K562 (cell line): Measurements from ENCODE around the gene SLC39A5. TPM values are rescaled to one million over a fixed set of nuclear protein-coding genes. Genes with fewer than 3 reads are reported as not detected.

Source experiments
- ARNT ChIP-seq, 2 experiments: fragments of 450-650 bp; IDR thresholded peaks; 2 replicates each; pipeline ENCODE4 v1.6.1; 2016; ENCODE audit warnings: mild to moderate bottlenecking in 1 of 2
- ATF7 ChIP-seq: fragments of 450-650 bp; IDR thresholded peaks from 2 replicates; pipeline ENCODE4 v1.7.1; 2014; ENCODE audit warnings: mild to moderate bottlenecking, moderate library complexity
- CHD1 ChIP-seq: fragments of 200-600 bp; sonication (generic); IDR thresholded peaks from one replicate; pipeline ENCODE4 v1.6.1; 2012; ENCODE audit warnings: mild to moderate bottlenecking, moderate library complexity, low read length, inconsistent platforms
- EHMT2 ChIP-seq: fragments of 450-650 bp; IDR thresholded peaks from 2 replicates; pipeline ENCODE4 v1.6.1; 2018; ENCODE audit warnings: antibody characterized with exemption
- GATAD2A ChIP-seq: fragments of 450-650 bp; IDR thresholded peaks from 2 replicates; pipeline ENCODE4 v1.6.1; 2017
- GTF2A2 ChIP-seq: IDR thresholded peaks from 2 replicates; pipeline ENCODE4 v1.6.1; 2016; ENCODE audit warnings: mild to moderate bottlenecking, missing genetic modification characterization, missing compliant biosample characterization
- HDAC1 ChIP-seq, 2 experiments: fragments of 450-650 bp; IDR thresholded peaks; 2 replicates each; pipeline ENCODE4 v1.6.1; 2016 to 2017; ENCODE audit warnings: inconsistent platforms in 1 of 2, mild to moderate bottlenecking in 1 of 2, moderate library complexity in 1 of 2
- MTA3 ChIP-seq: fragments of 450-650 bp; formaldehyde crosslinking; IDR thresholded peaks from 2 replicates; pipeline ENCODE4 v1.6.1; 2017; ENCODE audit warnings: mild to moderate bottlenecking, borderline replicate concordance
- MYC ChIP-seq, 2 experiments: fragments of 250-450 bp in 1 of 2; sonication (Bioruptor Pico) in 1 of 2; IDR thresholded peaks; 2 replicates each; pipeline versions ENCODE4 v1.5.1 to v1.6.1; 2012 to 2021; ENCODE audit warnings: low read depth in 2 of 2, borderline replicate concordance in 1 of 2, improper control_type of control experiment in 1 of 2, low read length in 1 of 2, mild to moderate bottlenecking in 1 of 2, moderate library complexity in 1 of 2
- NCOA1 ChIP-seq: fragments of 450-650 bp; IDR thresholded peaks from 2 replicates; pipeline ENCODE4 v1.6.1; 2016; ENCODE audit warnings: low read depth
- NCOA6 ChIP-seq: fragments of 450-650 bp; IDR thresholded peaks from 2 replicates; pipeline ENCODE4 v1.6.1; 2017; ENCODE audit warnings: mild to moderate bottlenecking
- PHF20 ChIP-seq: fragments of 450-650 bp; IDR thresholded peaks from 2 replicates; pipeline ENCODE4 v1.6.1; 2018; ENCODE audit not compliant: partially characterized antibody
- PTRF ChIP-seq: fragments of 450-650 bp; IDR thresholded peaks from 2 replicates; pipeline ENCODE4 v1.6.1; 2016; ENCODE audit warnings: mild to moderate bottlenecking, missing genetic modification characterization, missing compliant biosample characterization
- PURB ChIP-seq: sonication (generic); formaldehyde crosslinking; IDR thresholded peaks from 2 replicates; pipeline ENCODE4 v1.9.0; 2021; ENCODE audit warnings: low read depth, mild to moderate bottlenecking, missing genetic modification reagents
- SIN3A ChIP-seq, 2 experiments: fragments of 150-350 bp in 1 of 2; IDR thresholded peaks; 2 replicates each; pipeline ENCODE4 v1.6.1; 2011 to 2016; ENCODE audit warnings: borderline replicate concordance in 2 of 2, low read depth in 2 of 2, low read length in 2 of 2, mild to moderate bottlenecking in 2 of 2, moderate library complexity in 2 of 2; ENCODE audit not compliant: control insufficient read depth in 1 of 2
- TAF15 ChIP-seq: fragments of 200-400 bp; formaldehyde crosslinking; IDR thresholded peaks from 2 replicates; pipeline ENCODE4 v1.6.1; 2017; ENCODE audit warnings: mild to moderate bottlenecking, low read depth, low read length, moderate library complexity
- TEAD4 ChIP-seq, 2 experiments: sonication (generic) in 1 of 2; formaldehyde crosslinking in 1 of 2; IDR thresholded peaks; 2 replicates each; pipeline versions ENCODE4 v1.6.1 to v1.8.0; 2012 to 2022; ENCODE audit warnings: borderline replicate concordance in 1 of 2, inconsistent platforms in 1 of 2, low read length in 1 of 2, mild to moderate bottlenecking in 1 of 2, missing genetic modification reagents in 1 of 2
- polyA plus RNA-seq, 8 experiments: library from polyadenylated mRNA; depleted of rRNA in 4 of 8; stranded (reverse) in 5 of 8; unstranded in 3 of 8; fragments of >200 nt; fragmentation: Nextera tagmentation in 2 of 8; fragmentation: Illumina TruSeq in 1 of 8; extraction: Ambion mirVana in 2 of 8; extraction: Trizol in 1 of 8; gene quantifications; 2 replicates each; pipeline versions ENCODE4 v1.2.1 to v1.2.3, GENCODE V29; 2011 to 2014; ENCODE audit warnings: inconsistent platforms in 1 of 8, missing spikeins in 1 of 8
- total RNA-seq, 7 experiments: library from RNA; depleted of rRNA in 6 of 7; stranded (reverse); fragments of >200 nt in 6 of 7; fragmentation: Illumina TruSeq in 2 of 7; extraction: Trizol in 2 of 7; gene quantifications; 2 replicates each; pipeline versions ENCODE4 v1.2.1 to v1.2.3, GENCODE V29; 2011 to 2021; ENCODE audit warnings: low replicate concordance in 1 of 7
- TF ChIP-seq, protein P1 (sequence below): fragments of 250-450 bp; sonication (Bioruptor Pico); IDR thresholded peaks from 2 replicates; pipeline ENCODE4 v1.9.0; 2021; ENCODE audit warnings: mild to moderate bottlenecking
- TF ChIP-seq, protein P2 (sequence below): fragments of 450-650 bp; formaldehyde crosslinking; IDR thresholded peaks from 2 replicates; pipeline ENCODE4 v1.4.0; 2020; ENCODE audit warnings: mild to moderate bottlenecking, moderate library complexity
- TF ChIP-seq, protein P3 (sequence below): sonication (generic); formaldehyde crosslinking; IDR thresholded peaks from 2 replicates; pipeline ENCODE4 v1.8.0; 2022; ENCODE audit warnings: mild to moderate bottlenecking, missing genetic modification reagents
- TF ChIP-seq, protein P4 (sequence below): sonication (generic); formaldehyde crosslinking; IDR thresholded peaks from 2 replicates; pipeline ENCODE4 v1.8.0; 2022; ENCODE audit warnings: mild to moderate bottlenecking, missing genetic modification reagents
- TF ChIP-seq, protein P5 (sequence below): fragments of 250-450 bp; sonication (Bioruptor Pico); IDR thresholded peaks from 2 replicates; pipeline ENCODE4 v1.8.0; 2022; ENCODE audit warnings: moderate library complexity, mild to moderate bottlenecking, inconsistent platforms

SLC39A5 gene
- total and polyA plus RNA-seq, 9 of the 15 experiments (the other 6 are each of a cell fraction or from before 2014, with no cell fraction given) = 0.08 to 0.10 TPM; not detected in 7

DNA sequence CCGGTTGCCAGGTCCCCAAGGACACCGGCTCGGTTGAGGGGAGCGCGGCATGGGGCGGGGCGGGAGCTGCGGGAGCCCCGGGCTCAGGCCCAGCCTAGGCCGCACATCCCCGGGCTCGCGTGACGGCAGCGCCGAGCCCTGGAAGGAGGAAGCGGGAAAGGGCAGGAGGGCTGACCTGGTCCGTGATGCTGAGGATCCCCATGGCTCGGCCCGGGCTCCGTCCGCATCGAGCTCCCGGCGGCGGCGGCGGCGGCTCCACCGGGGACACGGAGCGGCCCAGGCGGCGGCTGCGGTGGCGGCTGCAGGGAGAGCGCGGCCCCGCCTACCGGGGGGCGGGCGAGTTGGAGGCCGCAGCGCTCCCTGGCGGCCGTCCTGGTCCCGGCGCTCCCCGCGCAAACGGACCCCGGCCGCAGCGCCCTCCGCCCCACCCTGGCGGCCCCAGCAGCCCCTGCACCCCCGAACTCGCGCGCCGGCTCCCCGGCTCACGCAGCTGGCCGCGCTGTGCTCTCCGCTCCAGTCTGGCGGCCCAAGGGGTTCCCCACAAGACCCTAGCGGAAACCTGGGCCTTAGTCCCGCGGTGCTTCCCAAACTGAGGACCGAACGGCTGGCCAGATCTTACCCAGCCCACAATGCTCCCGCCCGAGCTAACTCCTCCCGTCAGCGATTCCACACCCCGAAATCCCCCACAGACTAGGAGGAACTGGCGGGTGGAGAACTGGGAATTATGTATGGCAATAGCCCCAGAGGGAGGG lies 28.4 kb downstream of the SLC39A5 start, which contains the start of gene ANKRD52 (continued):
- TF ChIP-seq, protein P1, sequence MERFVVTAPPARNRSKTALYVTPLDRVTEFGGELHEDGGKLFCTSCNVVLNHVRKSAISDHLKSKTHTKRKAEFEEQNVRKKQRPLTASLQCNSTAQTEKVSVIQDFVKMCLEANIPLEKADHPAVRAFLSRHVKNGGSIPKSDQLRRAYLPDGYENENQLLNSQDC (CRISPR knock-in tag) = peak; percentile 32; the same call in 1 of the 2 replicates
- TF ChIP-seq NCOA6 (no peak), PHF20 (peak; percentile 76), GTF2A2 (tag) (no peak), TEAD4 (IDR thresholded peaks at IDR 0.05; ENCODE audit: low read length) (no peak), TEAD4 (CRISPR knock-in tag; IDR thresholded peaks at IDR 0.05; ENCODE audit: borderline replicate concordance) (0 out of 2 replicates have a peak, but pooled peaks have one; percentile 65), CHD1 (peak; percentile 85), GATAD2A (peak; percentile 78; the same call in 1 of the 2 replicates), MTA3 (0 out of 2 replicates have a peak, but pooled peaks have one; percentile 58), TAF15 (no peak), HDAC1 (IDR thresholded peaks at IDR 0.05) (0 out of 4 replicates have a peak, but pooled peaks of 1 of the 2 experiments have one; percentile 13), EHMT2 (no peak), PTRF (tag) (no peak), ATF7 (peak; percentile 23; the same call in 1 of the 2 replicates), SIN3A (IDR thresholded peaks at IDR 0.05; ENCODE audit: borderline replicate concordance in 2 of 2, control insufficient read depth in 1 of 2, low read depth in 2 of 2, low read length in 2 of 2) (peak; percentile 63 to 67; a peak in 2 of 4 replicates), NCOA1 (no peak), PURB (CRISPR knock-in tag) (no peak), MYC (IDR thresholded peaks at IDR 0.05; ENCODE audit: low read depth, low read length) (peak; percentile 52), MYC (CRISPR knock-in tag; IDR thresholded peaks at IDR 0.05; ENCODE audit: borderline replicate concordance, low read depth) (no peak), ARNT (IDR thresholded peaks at IDR 0.05) (no peak)
- TF ChIP-seq, protein P2, sequence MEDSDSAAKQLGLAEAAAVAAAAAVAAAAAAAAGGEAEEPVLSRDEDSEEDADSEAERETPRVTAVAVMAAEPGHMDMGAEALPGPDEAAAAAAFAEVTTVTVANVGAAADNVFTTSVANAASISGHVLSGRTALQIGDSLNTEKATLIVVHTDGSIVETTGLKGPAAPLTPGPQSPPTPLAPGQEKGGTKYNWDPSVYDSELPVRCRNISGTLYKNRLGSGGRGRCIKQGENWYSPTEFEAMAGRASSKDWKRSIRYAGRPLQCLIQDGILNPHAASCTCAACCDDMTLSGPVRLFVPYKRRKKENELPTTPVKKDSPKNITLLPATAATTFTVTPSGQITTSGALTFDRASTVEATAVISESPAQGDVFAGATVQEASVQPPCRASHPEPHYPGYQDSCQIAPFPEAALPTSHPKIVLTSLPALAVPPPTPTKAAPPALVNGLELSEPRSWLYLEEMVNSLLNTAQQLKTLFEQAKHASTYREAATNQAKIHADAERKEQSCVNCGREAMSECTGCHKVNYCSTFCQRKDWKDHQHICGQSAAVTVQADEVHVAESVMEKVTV (CRISPR knock-in tag) = no peak
- TF ChIP-seq, protein P3, sequence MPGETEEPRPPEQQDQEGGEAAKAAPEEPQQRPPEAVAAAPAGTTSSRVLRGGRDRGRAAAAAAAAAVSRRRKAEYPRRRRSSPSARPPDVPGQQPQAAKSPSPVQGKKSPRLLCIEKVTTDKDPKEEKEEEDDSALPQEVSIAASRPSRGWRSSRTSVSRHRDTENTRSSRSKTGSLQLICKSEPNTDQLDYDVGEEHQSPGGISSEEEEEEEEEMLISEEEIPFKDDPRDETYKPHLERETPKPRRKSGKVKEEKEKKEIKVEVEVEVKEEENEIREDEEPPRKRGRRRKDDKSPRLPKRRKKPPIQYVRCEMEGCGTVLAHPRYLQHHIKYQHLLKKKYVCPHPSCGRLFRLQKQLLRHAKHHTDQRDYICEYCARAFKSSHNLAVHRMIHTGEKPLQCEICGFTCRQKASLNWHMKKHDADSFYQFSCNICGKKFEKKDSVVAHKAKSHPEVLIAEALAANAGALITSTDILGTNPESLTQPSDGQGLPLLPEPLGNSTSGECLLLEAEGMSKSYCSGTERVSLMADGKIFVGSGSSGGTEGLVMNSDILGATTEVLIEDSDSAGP (CRISPR knock-in tag) = no peak
- TF ChIP-seq, protein P4, sequence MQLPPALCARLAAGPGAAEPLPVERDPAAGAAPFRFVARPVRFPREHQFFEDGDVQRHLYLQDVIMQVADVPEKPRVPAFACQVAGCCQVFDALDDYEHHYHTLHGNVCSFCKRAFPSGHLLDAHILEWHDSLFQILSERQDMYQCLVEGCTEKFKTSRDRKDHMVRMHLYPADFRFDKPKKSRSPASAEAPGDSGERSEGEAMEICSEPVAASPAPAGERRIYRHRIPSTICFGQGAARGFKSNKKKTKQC (CRISPR knock-in tag) = peak; percentile 83; the same call in 1 of the 2 replicates
- TF ChIP-seq, protein P5, sequence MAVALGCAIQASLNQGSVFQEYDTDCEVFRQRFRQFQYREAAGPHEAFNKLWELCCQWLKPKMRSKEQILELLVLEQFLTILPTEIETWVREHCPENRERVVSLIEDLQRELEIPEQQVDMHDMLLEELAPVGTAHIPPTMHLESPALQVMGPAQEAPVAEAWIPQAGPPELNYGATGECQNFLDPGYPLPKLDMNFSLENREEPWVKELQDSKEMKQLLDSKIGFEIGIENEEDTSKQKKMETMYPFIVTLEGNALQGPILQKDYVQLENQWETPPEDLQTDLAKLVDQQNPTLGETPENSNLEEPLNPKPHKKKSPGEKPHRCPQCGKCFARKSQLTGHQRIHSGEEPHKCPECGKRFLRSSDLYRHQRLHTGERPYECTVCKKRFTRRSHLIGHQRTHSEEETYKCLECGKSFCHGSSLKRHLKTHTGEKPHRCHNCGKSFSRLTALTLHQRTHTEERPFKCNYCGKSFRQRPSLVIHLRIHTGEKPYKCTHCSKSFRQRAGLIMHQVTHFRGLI = no peak
